Liver (tissue), 3 donors: ENCODE data around the gene EPHB4.

Experiments
- CTCF ChIP-seq: fragments of 150-350 bp; IDR thresholded peaks from 2 replicates; pipeline ENCODE4 v1.5.1; 2017; ENCODE audit warnings: improper control_type of control experiment, low read depth, low read length; ENCODE audit not compliant: missing input control
- EGR1 ChIP-seq, 2 donors: IDR thresholded peaks; 2 replicates each; pipeline ENCODE4 v1.6.1; 2016 to 2018; ENCODE audit warnings: antibody characterized with exemption in 2 of 2, low read depth in 2 of 2
- GABPA ChIP-seq, 2 donors: IDR thresholded peaks in 1 of 2; conservative IDR thresholded peaks in 1 of 2; 2 replicates each; pipeline ENCODE4 v1.6.1; 2016; ENCODE audit warnings: antibody characterized with exemption in 2 of 2, mild to moderate bottlenecking in 1 of 2, moderate library complexity in 1 of 2
- JUND ChIP-seq, 2 donors: IDR thresholded peaks; 2 replicates each; pipeline ENCODE4 v1.6.1; 2016; ENCODE audit warnings: antibody characterized with exemption in 2 of 2
- MAX ChIP-seq: IDR thresholded peaks from 2 replicates; pipeline ENCODE4 v1.6.1; 2016; ENCODE audit warnings: antibody characterized with exemption
- RAD21 ChIP-seq, 2 donors: IDR thresholded peaks; 2 replicates each; pipeline ENCODE4 v1.6.1; 2016; ENCODE audit warnings: antibody characterized with exemption in 2 of 2, mild to moderate bottlenecking in 2 of 2
- REST ChIP-seq: IDR thresholded peaks from 2 replicates; pipeline ENCODE4 v1.6.1; 2016; ENCODE audit warnings: antibody characterized with exemption, mild to moderate bottlenecking
- SP1 ChIP-seq: IDR thresholded peaks from 2 replicates; pipeline ENCODE4 v1.6.1; 2018; ENCODE audit warnings: antibody characterized with exemption, mild to moderate bottlenecking
- donor health status: healthy.
- donor health status: healthy.

- no peak for TF ChIP-seq MAX
- TF ChIP-seq REST, result no peak
- TF ChIP-seq EGR1 (IDR thresholded peaks at IDR 0.05; ENCODE audit: low read depth in 2 of 2), result no peak
- no peak for TF ChIP-seq CTCF
- TF ChIP-seq JUND (IDR thresholded peaks at IDR 0.05), result no peak
- TF ChIP-seq RAD21 (IDR thresholded peaks at IDR 0.05), result no peak
- TF ChIP-seq GABPA (IDR thresholded peaks at IDR 0.05 in 1 of 2, conservative IDR thresholded peaks at IDR 0.05 in 1 of 2), result no peak
- no peak for TF ChIP-seq SP1
These were observed 46.9 kb upstream of the EPHB4 start for GRCh38 chr7:100874300-100874576.
